Stimulated activated naive CD8-positive, alpha-beta T cell treated with anti-CD3 and anti-CD28 coated beads, Interleukin-15, amount 100 ng/mL, for 72 hours (primary cell): Measurements from ENCODE around the gene GPRIN3.

Experiments used
- ATAC-seq: fragments of 150-1000 bp; cut with Tn5 transposase; 2 replicates; pipeline ENCODE4 v1.10.0; 2021; ENCODE audit warnings: mild to moderate bottlenecking, moderate library complexity
- DNase-seq, 2 donors: peaks; one replicate each; pipeline ENCODE4 v3.0.0; 2021 to 2022
- H3K27ac Mint-ChIP-seq, 2 donors: one replicate each; pipeline ENCODE4 v1.8.0; 2022; ENCODE audit warnings: mild to moderate bottlenecking in 2 of 2, mixed read lengths in 2 of 2, moderate library complexity in 2 of 2
- H3K27me3 Mint-ChIP-seq: one replicate; pipeline ENCODE4 v1.8.0; 2022; ENCODE audit warnings: mixed read lengths
- H3K4me1 Mint-ChIP-seq: one replicate; pipeline ENCODE4 v1.8.0; 2022; ENCODE audit warnings: mild to moderate bottlenecking, mixed read lengths
- H3K4me3 Mint-ChIP-seq, 2 donors: one replicate each; pipeline ENCODE4 v1.8.0; 2022; ENCODE audit warnings: mild to moderate bottlenecking in 2 of 2, mixed read lengths in 2 of 2, moderate library complexity in 1 of 2
- H3K9me3 Mint-ChIP-seq, 2 donors: one replicate each; pipeline ENCODE4 v1.8.0; 2022; ENCODE audit warnings: mixed read lengths in 2 of 2

Gene GPRIN3

GRCh38 chr4:89243733-89244252 lies 63.8 kb downstream of the GPRIN3 start:
- Mint-ChIP-seq H3K9me3 (no peaks in the 10 kb centered on the region), H3K4me1 (peaks cover 27% of the 10 kb centered on the region), H3K27me3 (no peaks in the 10 kb centered on the region), H3K27ac (peak overlapping the region; percentile 44 to 92), H3K4me3 (peak overlapping the region; percentile 31 to 60)
- DNase-seq (no peak), ATAC-seq (no peak)

- Mint-ChIP-seq H3K9me3 (no peaks in the 10 kb centered on the region), H3K4me3 (peak overlapping the region; percentile 31 to 60), H3K27me3 (no peaks in the 10 kb centered on the region), H3K27ac (peak overlapping the region; percentile 44 to 92), H3K4me1 (peaks cover 27% of the 10 kb centered on the region)
- DNase-seq (peak in 1 of 2 donors; percentile 17), ATAC-seq (peak; percentile 96)
Measured at GRCh38 chr4:89242864-89243732, 64.5 kb downstream of the GPRIN3 start.

DNA sequence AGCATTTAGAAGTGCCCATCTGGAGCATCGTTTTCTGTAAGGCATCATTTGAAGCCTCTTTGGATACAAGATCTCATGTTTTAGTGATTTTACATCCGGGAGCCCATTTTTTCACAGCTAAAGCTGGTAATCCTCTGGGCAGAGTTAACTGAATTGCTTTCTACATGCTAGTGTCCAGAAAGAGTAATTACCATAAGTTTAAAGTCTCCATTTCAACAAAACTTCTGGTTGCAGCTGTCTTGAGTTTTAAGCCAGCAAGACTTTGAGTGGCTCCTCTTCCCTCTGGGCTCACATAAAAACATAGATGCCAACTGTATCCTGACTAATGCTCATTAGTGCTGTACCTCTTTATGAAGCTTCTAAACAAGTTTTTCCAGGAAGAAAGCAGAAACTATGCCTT lies 65.4 kb downstream of the GPRIN3 start:
- no peak overlapping the region for H3K4me3 Mint-ChIP-seq
- no peak overlapping the region for H3K27ac Mint-ChIP-seq
- H3K4me1 Mint-ChIP-seq: peaks cover 27% of the 10 kb centered on the region

GRCh38 chr4:89230271-89230670 lies 77.3 kb downstream of the GPRIN3 start:
- Mint-ChIP-seq H3K4me1 (peaks cover 14% of the 10 kb centered on the region), H3K4me3 (no peak overlapping the region), H3K27me3 (peaks cover 1% of the 10 kb centered on the region), H3K27ac (no peak overlapping the region), H3K9me3 (peaks cover 16 to 20% of the 10 kb centered on the region in 2 donors)
- ATAC-seq: no peak
- DNase-seq: no peak

More for the DNA sequence above, 65.4 kb downstream of the GPRIN3 start:
- H3K27me3 Mint-ChIP-seq: no peaks in the 10 kb centered on the region
- H3K9me3 Mint-ChIP-seq: no peaks in the 10 kb centered on the region
- no peak for ATAC-seq
- no peak for DNase-seq

- H3K9me3 Mint-ChIP-seq: peaks cover 0 to 5% of the 10 kb centered on the region in 2 donors
- peaks cover 22% of the 10 kb centered on the region for H3K4me1 Mint-ChIP-seq
- DNase-seq (peak; percentile 61 to 70), ATAC-seq (peak; percentile 73)
- H3K4me3 Mint-ChIP-seq: peak overlapping the region; percentile 21 to 37
- H3K27me3 Mint-ChIP-seq: peaks cover 7% of the 10 kb centered on the region
- H3K27ac Mint-ChIP-seq: peak overlapping the region; percentile 61 to 78
Measured at GRCh38 chr4:89226665-89227574, 80.7 kb downstream of the GPRIN3 start.

DNA sequence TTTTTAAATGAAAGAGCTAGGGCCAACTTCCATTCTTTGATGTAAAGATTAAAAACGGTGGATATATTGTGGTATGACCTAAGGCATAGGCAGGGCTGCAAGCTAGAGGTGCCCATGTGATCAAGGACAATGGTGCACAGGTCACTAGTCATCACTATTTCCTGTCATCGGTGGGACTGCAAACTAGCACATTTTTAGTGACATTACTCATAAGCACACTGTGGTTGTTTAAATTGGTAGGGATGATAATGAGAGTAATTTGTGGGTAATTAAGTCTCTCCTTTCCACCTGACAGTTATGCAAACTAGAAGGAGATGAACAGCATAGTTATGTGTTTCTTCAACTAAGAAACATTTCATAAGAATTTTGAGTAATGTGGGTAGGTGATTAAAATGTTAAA lies 85.4 kb downstream of the GPRIN3 start:
- ATAC-seq (peak; percentile 97), DNase-seq (peak in 1 of 2 donors; percentile 37)
- Mint-ChIP-seq H3K4me3 (no peak overlapping the region), H3K4me1 (peaks cover 22% of the 10 kb centered on the region), H3K9me3 (no peaks in the 10 kb centered on the region), H3K27ac (peak overlapping the region; percentile 89 to 91), H3K27me3 (peaks cover 7% of the 10 kb centered on the region)

DNA sequence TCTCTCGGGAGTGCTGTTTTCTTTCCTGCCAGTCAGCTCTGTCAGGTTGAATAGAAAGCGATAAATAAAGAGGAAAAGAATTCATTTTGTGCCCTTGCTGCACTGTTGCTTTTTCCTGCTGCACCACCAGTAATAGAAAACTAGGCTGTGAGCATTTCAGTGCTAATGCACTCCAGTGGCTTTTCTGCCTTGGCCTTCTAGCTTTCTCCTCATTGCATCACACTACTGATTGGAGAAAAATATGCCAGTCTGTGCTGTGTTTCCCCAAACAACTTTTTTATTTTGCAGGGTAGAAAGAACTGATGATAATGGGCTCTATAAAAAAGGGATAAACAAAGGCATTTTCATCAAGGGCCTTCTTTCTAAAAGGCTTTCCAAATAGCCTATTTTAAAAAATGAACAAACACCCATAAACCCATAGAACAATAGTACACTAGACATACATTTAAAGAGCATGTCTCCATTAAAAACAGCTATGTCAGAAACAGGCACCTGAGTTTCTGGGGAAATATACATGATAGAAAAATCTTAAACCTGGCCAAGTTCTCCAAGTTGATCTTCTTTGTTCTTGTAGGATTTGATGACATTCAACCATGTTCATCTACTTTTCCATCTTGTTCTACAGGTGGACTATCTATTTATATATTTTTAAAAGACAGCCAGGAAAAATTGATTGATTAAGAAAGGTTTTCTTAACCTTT lies 86.3 kb downstream of the GPRIN3 start:
- Mint-ChIP-seq H3K4me3 (no peak overlapping the region), H3K27me3 (peaks cover 7% of the 10 kb centered on the region), H3K27ac (peak overlapping the region in 1 of 2 donors; percentile 43), H3K9me3 (no peaks in the 10 kb centered on the region), H3K4me1 (peaks cover 14% of the 10 kb centered on the region)
- ATAC-seq: no peak
- no peak for DNase-seq

GRCh38 chr4:89218587-89218986 lies 89.0 kb downstream of the GPRIN3 start:
- DNase-seq (no peak), ATAC-seq (no peak)
- H3K9me3 Mint-ChIP-seq: no peaks in the 10 kb centered on the region
- H3K27me3 Mint-ChIP-seq: peaks cover 9% of the 10 kb centered on the region
- H3K4me1 Mint-ChIP-seq: peaks cover 13% of the 10 kb centered on the region
- H3K27ac Mint-ChIP-seq: no peak overlapping the region
- no peak overlapping the region for H3K4me3 Mint-ChIP-seq

DNA sequence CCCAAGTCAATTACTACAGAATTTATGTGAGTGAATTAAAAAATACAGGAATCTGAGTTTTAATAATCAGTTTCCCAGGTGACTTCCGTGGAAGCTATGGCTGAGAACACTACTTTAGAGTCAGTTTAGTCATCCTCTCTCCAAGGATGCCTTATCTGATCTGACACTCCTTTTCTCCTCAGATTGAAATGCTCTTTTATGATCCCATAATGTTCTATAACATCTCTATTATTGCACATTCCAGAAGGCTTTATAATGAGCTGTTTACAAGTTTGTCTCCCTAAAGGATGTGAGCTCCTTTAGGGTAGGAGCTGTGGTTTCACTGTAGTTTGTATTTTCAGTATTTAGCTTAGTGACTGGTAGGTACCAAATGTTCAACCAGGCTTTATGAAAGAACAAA lies 90.0 kb downstream of the GPRIN3 start:
- no peak for DNase-seq
- no peak for ATAC-seq
- no peak overlapping the region for H3K4me3 Mint-ChIP-seq
- H3K9me3 Mint-ChIP-seq: no peaks in the 10 kb centered on the region
- H3K4me1 Mint-ChIP-seq: peaks cover 9% of the 10 kb centered on the region
- H3K27me3 Mint-ChIP-seq: peaks cover 14% of the 10 kb centered on the region
- no peak overlapping the region for H3K27ac Mint-ChIP-seq

GRCh38 chr4:89216866-89217265 lies 90.7 kb downstream of the GPRIN3 start:
- no peak for DNase-seq
- no peak for ATAC-seq
- Mint-ChIP-seq H3K4me1 (peaks cover 2% of the 10 kb centered on the region), H3K27ac (no peak overlapping the region), H3K9me3 (no peaks in the 10 kb centered on the region), H3K4me3 (no peak overlapping the region), H3K27me3 (peaks cover 14% of the 10 kb centered on the region)

- peaks cover 14% of the 10 kb centered on the region for H3K27me3 Mint-ChIP-seq
- ATAC-seq (no peak), DNase-seq (no peak)
- no peaks in the 10 kb centered on the region for H3K4me1 Mint-ChIP-seq
- no peak overlapping the region for H3K27ac Mint-ChIP-seq
- H3K4me3 Mint-ChIP-seq: no peak overlapping the region
- H3K9me3 Mint-ChIP-seq: no peaks in the 10 kb centered on the region
Measured at GRCh38 chr4:89216422-89216821, 91.2 kb downstream of the GPRIN3 start.

GRCh38 chr4:89215736-89216135 lies 91.9 kb downstream of the GPRIN3 start:
- H3K27ac Mint-ChIP-seq: no peak overlapping the region
- no peak overlapping the region for H3K4me3 Mint-ChIP-seq
- ATAC-seq: no peak
- no peak for DNase-seq
- H3K27me3 Mint-ChIP-seq: peaks cover 14% of the 10 kb centered on the region
- no peaks in the 10 kb centered on the region for H3K9me3 Mint-ChIP-seq
- no peaks in the 10 kb centered on the region for H3K4me1 Mint-ChIP-seq

- Mint-ChIP-seq H3K27ac (no peak overlapping the region), H3K4me3 (no peak overlapping the region), H3K27me3 (peaks cover 14% of the 10 kb centered on the region), H3K9me3 (no peaks in the 10 kb centered on the region), H3K4me1 (no peaks in the 10 kb centered on the region)
- no peak for DNase-seq
- no peak for ATAC-seq
Measured at GRCh38 chr4:89214308-89214707, 93.3 kb downstream of the GPRIN3 start.

DNA sequence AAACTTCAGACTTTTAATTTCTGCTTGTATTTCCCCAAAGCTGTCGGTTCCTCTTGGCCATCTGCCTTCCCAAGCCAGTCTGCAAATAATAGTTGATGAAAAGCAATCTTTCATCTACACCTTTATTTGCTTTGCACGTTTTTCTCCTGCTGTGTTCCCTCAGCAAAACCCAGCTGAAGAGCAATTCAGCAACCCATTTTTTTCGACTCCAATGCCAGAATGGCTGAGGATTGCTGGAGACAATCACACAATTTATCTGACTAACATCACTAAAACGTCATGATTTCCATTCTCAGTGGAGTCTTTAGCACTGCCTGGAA lies 94.3 kb downstream of the GPRIN3 start:
- H3K27ac Mint-ChIP-seq: no peak overlapping the region
- ATAC-seq: no peak
- H3K27me3 Mint-ChIP-seq: peaks cover 14% of the 10 kb centered on the region
- H3K4me3 Mint-ChIP-seq: no peak overlapping the region
- DNase-seq: no peak
- H3K4me1 Mint-ChIP-seq: no peaks in the 10 kb centered on the region
- peaks cover 0 to under 1% of the 10 kb centered on the region in 2 donors for H3K9me3 Mint-ChIP-seq

GRCh38 chr4:89212666-89213381 lies 94.8 kb downstream of the GPRIN3 start:
- Mint-ChIP-seq H3K4me1 (no peaks in the 10 kb centered on the region), H3K9me3 (peaks cover 0 to 5% of the 10 kb centered on the region in 2 donors), H3K4me3 (no peak overlapping the region), H3K27me3 (peaks cover 14% of the 10 kb centered on the region), H3K27ac (no peak overlapping the region)
- ATAC-seq: no peak
- no peak for DNase-seq
